Loucy (cell line): ENCODE measurements around the gene BOD1L1.

Experiments
- H2AFZ ChIP-seq: fragments of 200-600 bp; sonication (generic); 2 replicates; pipeline ENCODE4 v1.6.0; 2016; ENCODE audit warnings: antibody characterized with exemption, mild to moderate bottlenecking, low read length, moderate library complexity
- H3F3A ChIP-seq: fragments of 200-600 bp; 2 replicates; pipeline ENCODE4 v1.6.0; 2016; ENCODE audit warnings: antibody characterized with exemption, low read depth, mild to moderate bottlenecking
- H3K27me3 ChIP-seq: fragments of 200-600 bp; sonication (generic); 2 replicates; pipeline ENCODE4 v1.6.1; 2014; ENCODE audit warnings: low read length, mild to moderate bottlenecking; ENCODE audit not compliant: insufficient read depth, poor library complexity, severe bottlenecking
- H3K36me3 ChIP-seq: fragments of 200-600 bp; sonication (generic); 2 replicates; pipeline ENCODE4 v1.6.1; 2016; ENCODE audit warnings: low read length; ENCODE audit not compliant: insufficient read depth
- H3K4me1 ChIP-seq: fragments of 200-600 bp; sonication (generic); 2 replicates; pipeline ENCODE4 v1.5.1; 2014; ENCODE audit warnings: low read length, mild to moderate bottlenecking; ENCODE audit not compliant: insufficient read depth, poor library complexity, severe bottlenecking
- H3K4me2 ChIP-seq: fragments of 200-600 bp; sonication (generic); 2 replicates; pipeline ENCODE4 v1.6.0; 2014; ENCODE audit warnings: antibody characterized with exemption, low read length, low read depth, mild to moderate bottlenecking; ENCODE audit not compliant: poor library complexity, severe bottlenecking
- H3K4me3 ChIP-seq: fragments of 200-600 bp; sonication (generic); 2 replicates; pipeline ENCODE4 v1.5.1; 2014; ENCODE audit warnings: low read length, mild to moderate bottlenecking, mixed read lengths; ENCODE audit not compliant: poor library complexity, severe bottlenecking
- H3K79me2 ChIP-seq: fragments of 200-600 bp; sonication (generic); 2 replicates; pipeline ENCODE4 v1.6.1; 2014; ENCODE audit warnings: low read length; ENCODE audit not compliant: insufficient read depth
- H3K9ac ChIP-seq: fragments of 200-600 bp; sonication (generic); 2 replicates; pipeline ENCODE4 v1.6.0; 2014; ENCODE audit warnings: mild to moderate bottlenecking, low read depth, low read length, moderate library complexity; ENCODE audit not compliant: poor library complexity, severe bottlenecking
- H3K9me2 ChIP-seq: fragments of 200-600 bp; sonication (generic); replicated peaks from 2 replicates; pipeline ENCODE4 v1.6.1; 2016; ENCODE audit warnings: low read depth, low read length, mixed read lengths
- H3K9me3 ChIP-seq: fragments of 200-600 bp; sonication (generic); 2 replicates; pipeline ENCODE4 v1.6.1; 2014; ENCODE audit warnings: mild to moderate bottlenecking, antibody characterized with exemption, low read length, low read depth; ENCODE audit not compliant: insufficient read depth
- H4K20me1 ChIP-seq: fragments of 200-600 bp; sonication (generic); 2 replicates; pipeline ENCODE4 v1.6.0; 2014; ENCODE audit warnings: antibody characterized with exemption, low read length, mild to moderate bottlenecking; ENCODE audit not compliant: insufficient read depth, poor library complexity, severe bottlenecking
- EZH2phosphoT487 ChIP-seq: fragments of 200-600 bp; IDR thresholded peaks from 2 replicates; pipeline ENCODE4 v1.6.1; 2018; ENCODE audit warnings: antibody characterized with exemption, mild to moderate bottlenecking, moderate library complexity, borderline replicate concordance
- TF ChIP-seq, protein P1 (sequence below): fragments of 200-600 bp; sonication (generic); conservative IDR thresholded peaks from 2 replicates; pipeline ENCODE4 v1.5.1; 2014; ENCODE audit warnings: mild to moderate bottlenecking, antibody characterized with exemption, low read length

The BOD1L1 gene

DNA sequence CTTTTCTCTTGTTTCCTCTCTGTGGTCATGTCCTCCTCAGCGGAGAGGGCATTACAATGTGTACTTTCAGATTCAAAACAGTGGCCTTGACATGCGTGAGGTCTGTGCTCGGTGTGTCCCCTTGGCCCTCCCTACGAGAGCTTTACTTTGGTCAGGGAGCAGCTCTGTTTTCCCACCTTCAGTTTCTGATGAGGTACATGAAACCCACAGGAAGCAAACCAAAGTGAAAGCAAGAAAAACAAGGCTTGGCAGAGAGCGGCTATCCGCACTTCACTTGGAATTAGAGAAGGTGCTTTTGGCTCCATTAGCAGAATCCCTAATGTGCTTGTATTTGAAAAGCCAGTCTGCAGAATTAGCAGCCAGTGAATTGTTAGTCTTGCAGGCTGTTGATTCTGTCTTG, 19.5 kb upstream of the BOD1L1 start:
- TF ChIP-seq EZH2phosphoT487, result no peak
- TF ChIP-seq, protein P1, sequence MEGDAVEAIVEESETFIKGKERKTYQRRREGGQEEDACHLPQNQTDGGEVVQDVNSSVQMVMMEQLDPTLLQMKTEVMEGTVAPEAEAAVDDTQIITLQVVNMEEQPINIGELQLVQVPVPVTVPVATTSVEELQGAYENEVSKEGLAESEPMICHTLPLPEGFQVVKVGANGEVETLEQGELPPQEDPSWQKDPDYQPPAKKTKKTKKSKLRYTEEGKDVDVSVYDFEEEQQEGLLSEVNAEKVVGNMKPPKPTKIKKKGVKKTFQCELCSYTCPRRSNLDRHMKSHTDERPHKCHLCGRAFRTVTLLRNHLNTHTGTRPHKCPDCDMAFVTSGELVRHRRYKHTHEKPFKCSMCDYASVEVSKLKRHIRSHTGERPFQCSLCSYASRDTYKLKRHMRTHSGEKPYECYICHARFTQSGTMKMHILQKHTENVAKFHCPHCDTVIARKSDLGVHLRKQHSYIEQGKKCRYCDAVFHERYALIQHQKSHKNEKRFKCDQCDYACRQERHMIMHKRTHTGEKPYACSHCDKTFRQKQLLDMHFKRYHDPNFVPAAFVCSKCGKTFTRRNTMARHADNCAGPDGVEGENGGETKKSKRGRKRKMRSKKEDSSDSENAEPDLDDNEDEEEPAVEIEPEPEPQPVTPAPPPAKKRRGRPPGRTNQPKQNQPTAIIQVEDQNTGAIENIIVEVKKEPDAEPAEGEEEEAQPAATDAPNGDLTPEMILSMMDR, result no peak
- H3K36me3 ChIP-seq, result no peaks in the 10 kb centered on the region
- H3K9me2 ChIP-seq, result no peaks in the 10 kb centered on the region
- H3K4me2 ChIP-seq, result no peak overlapping the region
- 0 out of 2 replicates have a peak overlapping the region, but pooled peaks have one; percentile 8 for H2AFZ ChIP-seq
- H3K9me3 ChIP-seq, result no peaks in the 10 kb centered on the region
- no peaks in the 10 kb centered on the region for H3K79me2 ChIP-seq
- no peaks in the 10 kb centered on the region for H3K27me3 ChIP-seq
- H3K9ac ChIP-seq, result no peak overlapping the region
- no peaks in the 10 kb centered on the region for H3F3A ChIP-seq
- H4K20me1 ChIP-seq, result no peaks in the 10 kb centered on the region
- no peak overlapping the region for H3K4me3 ChIP-seq
- H3K4me1 ChIP-seq, result no peaks in the 10 kb centered on the region

DNA sequence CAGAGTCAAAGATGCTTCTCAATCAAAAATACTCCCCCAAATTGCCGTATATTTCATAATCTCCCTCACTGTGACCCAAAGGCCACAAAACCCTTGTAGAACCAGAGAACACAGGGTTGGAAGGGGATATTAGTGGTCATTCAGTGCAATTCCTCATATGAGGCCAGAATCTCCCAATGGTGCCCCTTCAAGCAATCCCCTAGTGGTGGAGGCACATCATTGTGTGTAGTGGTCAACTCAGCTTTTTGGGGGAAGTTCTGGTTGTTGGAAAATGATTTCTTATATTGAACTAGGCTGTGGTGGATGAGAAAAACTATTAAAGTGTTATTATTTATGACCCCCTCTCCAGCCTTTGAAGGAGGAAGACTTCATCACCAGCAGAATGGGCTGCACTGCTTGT, 17.6 kb upstream of the BOD1L1 start:
- Histone ChIP-seq H3K4me3 (no peak overlapping the region), H2AFZ (no peak overlapping the region), H3F3A (no peaks in the 10 kb centered on the region), H3K27me3 (no peaks in the 10 kb centered on the region), H3K9me2 (no peaks in the 10 kb centered on the region), H3K79me2 (no peaks in the 10 kb centered on the region), H3K9ac (no peak overlapping the region), H4K20me1 (no peaks in the 10 kb centered on the region), H3K4me2 (no peak overlapping the region), H3K36me3 (no peaks in the 10 kb centered on the region), H3K4me1 (no peaks in the 10 kb centered on the region), H3K9me3 (no peaks in the 10 kb centered on the region)
- TF ChIP-seq, protein P1, result peak; percentile 31; the same call in 1 of the 2 replicates
- no peak for TF ChIP-seq EZH2phosphoT487

DNA sequence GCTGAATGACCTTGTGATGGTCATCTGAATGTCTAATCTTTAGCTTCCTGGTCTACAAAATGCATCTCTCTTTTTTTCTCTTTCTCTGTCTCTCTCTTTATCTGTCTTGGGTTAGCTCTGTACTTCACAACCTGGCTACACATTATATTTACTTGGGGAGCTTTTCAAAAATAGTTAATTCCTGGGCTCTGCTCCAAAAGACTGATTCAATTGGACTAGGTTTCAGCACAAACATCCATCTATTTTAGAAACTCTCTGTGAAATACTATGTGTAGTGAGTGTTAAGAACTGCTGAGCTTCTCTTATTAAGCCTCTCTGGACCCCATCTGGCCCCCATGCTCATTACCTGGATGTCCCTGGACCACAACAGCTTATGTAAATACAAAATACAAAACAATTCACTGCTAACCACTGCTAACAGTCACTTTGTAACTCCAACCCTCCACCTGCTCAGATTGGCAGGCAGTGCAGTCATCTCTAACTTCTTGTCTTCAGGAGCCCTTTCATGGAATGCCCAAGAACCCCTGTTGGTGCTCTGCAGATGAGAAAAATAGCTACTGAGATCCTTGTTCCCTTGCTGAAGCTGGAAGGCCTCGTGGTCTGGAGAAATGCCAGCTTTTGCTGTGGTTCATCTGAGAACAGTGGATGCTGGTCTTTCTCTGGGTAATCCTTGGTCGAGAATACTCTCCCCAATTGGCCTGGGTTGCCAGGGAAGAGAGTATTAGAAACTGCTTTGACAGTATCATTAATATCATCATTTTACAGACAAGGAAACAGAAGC, 14.8 kb upstream of the BOD1L1 start:
- no peaks in the 10 kb centered on the region for H4K20me1 ChIP-seq
- no peak for TF ChIP-seq EZH2phosphoT487
- TF ChIP-seq, protein P1, result no peak
- no peak overlapping the region; the same call in 1 of the 2 replicates for H2AFZ ChIP-seq
- H3K4me1 ChIP-seq, result no peaks in the 10 kb centered on the region
- H3K36me3 ChIP-seq, result no peaks in the 10 kb centered on the region
- H3K79me2 ChIP-seq, result no peaks in the 10 kb centered on the region
- no peaks in the 10 kb centered on the region for H3F3A ChIP-seq
- no peak overlapping the region for H3K9ac ChIP-seq
- H3K9me3 ChIP-seq, result no peaks in the 10 kb centered on the region
- no peak overlapping the region for H3K4me3 ChIP-seq
- no peaks in the 10 kb centered on the region for H3K9me2 ChIP-seq
- H3K27me3 ChIP-seq, result no peaks in the 10 kb centered on the region
- H3K4me2 ChIP-seq, result no peak overlapping the region
